RPMI7951 (cell line): ENCODE data around the gene GRM2. TPM values are rescaled to one million over a fixed set of nuclear protein-coding genes. Genes with fewer than 3 reads are reported as not detected.

ENCODE experiments used
- DNase-seq: peaks from one replicate; pipeline ENCODE4 v3.0.0-alpha.2; 2012; ENCODE audit warnings: low read depth
- total RNA-seq: library from RNA; depleted of rRNA; stranded (reverse); fragments of >200 nt; shearing (Covaris generic); gene quantifications from 2 replicates; pipeline ENCODE4 v1.2.3, GENCODE V29; 2014

Gene GRM2
- total RNA-seq, 1 experiment from 2014 or later: 0.12 TPM

DNA sequence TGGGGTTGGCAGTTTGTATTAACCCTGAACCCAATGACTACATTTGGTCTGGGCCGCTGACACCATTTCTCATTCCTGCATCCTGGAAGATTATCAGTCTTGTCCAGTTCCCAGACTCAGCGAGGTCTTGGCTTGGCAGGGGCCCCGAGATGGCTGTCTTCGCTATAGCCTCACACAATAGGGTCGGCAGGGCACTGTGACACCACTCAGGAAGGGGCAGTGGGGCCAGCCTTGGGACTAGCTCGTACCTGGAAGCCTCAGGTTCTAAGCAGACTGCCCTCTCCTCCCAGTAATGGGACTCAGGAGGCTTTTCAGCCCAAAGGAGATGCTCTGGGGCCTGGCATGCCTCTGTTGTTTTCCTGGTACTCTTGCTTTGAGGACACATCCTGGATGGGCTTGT is 26.7 kb upstream of the GRM2 start:
- no peak for DNase-seq

DNA sequence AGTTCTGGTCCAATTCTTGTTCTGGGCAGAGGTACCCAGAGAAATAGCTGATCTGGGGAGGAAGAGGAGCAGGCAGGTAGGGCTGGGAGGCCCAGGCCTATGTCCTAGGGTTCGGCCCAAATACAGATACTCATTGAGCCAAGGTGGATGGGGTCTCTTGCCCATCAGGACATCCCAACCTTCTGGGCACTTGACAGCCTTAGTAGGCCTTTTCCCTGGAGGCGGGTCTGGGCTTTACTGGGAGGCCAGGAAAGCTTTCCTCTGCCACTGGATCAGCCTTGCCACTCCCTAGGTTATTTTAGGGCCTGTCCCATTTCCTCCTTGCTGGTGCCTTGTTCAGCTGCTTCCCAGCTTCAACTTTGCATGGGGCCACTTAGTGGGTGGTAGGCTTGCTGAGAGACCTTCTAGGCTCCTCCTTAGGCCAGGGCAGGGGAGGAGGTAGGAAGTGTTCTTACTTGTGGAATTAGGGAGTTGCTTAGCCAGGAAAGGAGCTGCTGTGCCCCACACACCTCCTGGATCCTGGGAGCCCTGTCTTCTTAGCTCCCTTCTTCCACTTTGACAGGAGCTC is 26.1 kb upstream of the GRM2 start:
- no peak for DNase-seq

DNA sequence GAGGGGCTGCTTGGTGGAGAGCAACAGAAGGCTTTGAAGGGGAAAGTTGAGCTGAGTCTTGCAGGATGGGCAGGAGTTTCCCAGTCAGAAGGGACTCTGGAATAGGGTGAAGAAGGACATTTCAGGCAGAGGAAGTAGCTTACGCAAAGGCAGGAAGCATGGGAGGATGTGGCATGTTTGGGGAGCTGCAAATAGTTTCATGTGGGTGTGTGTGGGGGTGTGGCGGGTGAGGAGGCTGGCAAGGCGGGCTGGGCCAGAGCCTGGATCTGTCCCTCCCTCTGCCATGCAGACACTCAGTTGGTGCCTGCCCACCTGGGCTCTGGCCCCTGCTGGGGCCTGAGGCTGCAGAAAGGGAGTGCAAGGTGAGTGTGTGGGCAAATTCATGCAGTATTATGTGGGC is 25.4 kb upstream of the GRM2 start:
- peak; percentile 47 for DNase-seq

DNA sequence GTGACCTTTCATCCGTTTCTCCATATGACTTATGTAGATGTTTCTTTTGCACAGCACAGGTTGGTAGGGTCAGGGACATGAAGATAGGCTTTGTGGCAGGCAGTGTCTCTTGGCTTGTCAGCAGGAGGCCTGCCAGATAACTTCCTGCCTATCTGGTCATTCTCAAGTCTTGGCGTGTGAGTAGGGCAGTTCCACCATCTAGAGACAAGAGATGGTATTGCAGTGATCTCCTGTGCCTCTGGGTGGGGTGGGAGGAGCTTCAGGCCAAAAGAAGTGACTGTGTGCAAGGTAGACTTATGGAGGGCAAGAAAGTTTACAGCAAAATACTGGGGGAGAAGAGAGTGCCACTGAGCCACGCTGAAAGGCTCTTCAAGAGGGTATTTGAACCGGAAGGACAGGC is 24.8 kb upstream of the GRM2 start:
- peak; percentile 87 for DNase-seq

DNA sequence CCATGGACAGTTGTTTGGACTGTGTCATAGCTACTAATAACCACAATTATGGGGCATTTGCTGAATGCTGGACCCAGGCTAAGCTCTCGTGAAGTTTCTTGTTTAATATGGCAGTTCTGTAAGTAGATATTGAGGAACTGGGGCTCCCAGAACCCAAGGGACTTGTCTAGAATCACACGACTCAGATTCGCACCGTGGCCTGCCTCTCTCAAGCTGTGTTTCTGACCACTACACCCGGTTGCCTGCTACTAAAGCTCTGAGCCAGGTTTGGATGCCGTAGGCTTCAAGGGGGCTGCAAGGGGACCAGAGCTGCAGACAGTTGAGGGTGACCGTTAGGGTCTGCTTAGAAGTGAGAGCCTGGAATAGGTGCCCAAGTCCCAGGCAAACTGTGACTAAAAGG is 24.3 kb upstream of the GRM2 start:
- no peak for DNase-seq

DNA sequence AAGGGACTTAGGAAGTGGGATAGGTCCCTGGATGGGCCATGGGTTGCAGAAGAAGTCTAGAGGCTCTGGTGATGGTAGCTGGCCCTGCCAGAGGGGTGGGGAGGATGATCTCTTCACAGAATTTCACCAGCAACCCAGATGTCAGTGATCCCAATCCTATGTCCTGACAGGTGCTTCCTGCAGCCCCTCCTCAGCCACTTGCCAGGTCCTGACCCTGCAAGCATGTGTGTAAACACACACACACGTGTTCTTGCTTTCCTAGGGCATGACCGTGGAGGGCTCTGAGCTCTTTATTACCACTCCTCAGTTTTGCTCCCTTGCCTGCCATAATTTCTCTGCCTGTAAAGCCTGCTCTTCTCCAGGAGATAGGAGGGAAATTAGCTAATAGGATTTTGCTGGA is 23.3 kb upstream of the GRM2 start:
- DNase-seq: no peak

DNA sequence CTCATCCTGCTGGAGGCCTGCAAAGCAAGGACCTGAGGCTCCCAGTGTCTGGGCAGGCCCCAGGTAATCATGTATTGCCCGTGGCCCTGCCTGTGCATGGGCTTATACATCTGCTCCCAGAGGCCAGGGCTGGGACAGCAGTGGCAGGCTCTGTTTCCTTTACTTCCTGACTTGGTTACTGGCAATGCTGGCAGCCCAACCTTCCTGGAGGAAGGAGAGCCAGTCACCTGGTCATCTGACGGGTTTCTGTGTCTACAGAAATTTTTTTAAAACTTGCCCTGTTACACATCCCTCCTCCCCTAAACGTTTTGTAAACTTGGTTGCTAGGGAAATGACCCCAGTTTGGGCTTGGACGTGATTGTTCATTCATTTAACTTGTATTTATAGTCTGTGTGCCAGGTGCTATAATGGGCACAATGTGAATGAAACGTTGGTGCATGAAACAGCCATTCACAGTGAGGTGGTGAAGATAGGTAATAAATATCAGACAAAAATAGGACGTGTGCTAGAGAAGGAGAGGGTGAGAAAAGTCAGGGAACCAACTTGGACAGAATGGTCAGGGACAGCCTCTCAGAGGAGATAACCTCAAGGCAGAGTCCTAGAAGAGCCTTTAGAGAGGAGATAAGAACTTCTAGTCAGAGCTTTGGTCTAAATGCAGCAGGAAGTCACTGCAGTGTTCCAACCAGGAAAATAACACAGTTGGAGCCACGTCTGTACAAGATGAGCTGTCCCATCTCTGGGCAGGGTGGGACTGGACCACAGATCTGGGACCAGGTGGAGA is 21.7 kb upstream of the GRM2 start:
- DNase-seq: peak; percentile 13

DNA sequence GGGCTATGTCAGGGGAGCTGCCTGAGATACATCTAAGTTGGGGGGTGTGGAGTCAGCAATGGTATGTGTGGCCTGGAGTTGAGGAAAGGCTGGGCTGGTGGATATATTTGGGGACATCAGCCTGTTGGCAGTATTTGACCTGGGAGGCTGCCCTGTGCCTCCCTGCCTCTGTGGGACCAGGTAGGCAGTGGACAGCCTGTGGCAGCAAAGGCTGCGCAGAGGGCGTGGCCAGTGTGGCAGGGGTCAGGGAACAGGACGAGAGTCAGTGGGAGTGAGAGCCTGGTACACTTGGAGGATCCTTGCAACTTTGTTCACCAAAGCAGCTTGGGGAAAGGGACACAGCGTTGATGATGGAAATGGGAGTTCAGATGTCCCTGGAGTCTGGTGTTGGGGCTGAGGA is 20.8 kb upstream of the GRM2 start:
- no peak for DNase-seq

DNA sequence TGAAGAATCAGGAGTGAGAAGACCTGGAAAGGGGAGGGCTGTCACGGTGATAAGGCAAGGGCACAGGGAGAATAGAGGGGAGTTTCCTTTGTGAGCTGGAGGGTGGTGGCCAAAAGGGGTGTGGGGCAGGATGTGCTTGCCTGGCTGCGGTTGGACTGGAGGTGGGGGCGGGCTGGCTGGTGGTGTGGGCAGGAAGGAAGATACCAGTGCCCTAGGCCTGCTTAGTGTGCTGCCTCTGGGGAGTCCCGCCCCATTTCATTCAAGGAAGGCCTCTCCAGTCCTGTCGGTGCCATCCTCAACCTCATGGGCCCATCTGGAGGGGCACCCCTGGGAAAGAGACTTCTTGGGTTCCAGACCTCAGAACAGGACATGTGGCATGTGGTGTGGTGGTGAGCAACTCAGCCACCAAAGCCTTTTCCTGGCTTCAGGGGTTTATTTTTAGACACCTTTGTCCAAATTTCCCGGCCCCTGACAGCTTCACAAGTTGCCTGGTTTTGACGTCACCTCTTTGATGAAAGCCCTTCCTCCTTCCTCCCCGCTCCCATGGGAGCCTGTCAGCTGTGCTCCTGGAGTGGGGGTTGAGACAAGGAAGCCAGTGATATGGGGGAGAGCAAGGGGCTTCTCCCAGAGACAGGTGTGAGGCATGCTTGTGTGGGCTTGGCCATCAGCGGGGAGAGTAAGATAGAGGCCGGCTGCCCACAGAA is 20.2 kb upstream of the GRM2 start:
- DNase-seq: peak; percentile 95

DNA sequence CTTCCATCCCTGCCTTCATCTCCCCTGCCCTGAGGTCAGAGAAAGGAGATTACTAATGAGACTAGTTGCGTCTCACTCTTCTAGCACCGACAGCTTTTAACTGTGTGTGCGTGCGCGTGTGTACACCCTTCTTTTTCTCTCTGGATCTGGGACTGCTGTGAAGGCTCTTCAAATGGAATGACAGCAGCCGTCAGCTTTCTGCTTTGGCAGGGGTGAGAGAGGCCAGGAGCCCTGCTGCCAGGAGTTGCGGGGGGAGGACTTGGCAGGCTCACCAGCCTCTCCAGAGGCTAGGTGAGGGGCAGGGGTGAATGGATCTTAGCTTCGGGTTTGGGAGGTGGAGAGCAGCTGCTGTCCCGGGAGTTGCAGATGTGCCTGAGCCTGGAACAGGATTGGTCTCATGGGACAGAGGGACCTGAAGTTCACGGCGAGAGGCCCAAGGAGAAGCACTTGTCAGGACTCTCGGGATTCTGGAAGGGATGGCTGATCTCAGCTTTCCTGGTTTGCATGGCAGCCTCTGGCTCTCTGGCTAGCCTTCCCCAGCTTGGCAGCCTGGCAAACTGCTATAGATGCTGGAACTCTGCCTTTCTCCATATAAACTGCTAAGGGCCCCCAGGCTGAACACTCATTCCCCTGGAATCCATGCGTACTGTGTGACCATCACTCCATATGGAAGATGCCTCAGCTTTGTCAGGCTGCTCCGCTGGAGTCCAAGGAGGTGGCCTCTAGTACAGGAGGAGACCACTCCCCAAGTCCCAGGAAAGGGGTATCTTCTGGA is 19.2 kb upstream of the GRM2 start:
- DNase-seq: peak; percentile 96

DNA sequence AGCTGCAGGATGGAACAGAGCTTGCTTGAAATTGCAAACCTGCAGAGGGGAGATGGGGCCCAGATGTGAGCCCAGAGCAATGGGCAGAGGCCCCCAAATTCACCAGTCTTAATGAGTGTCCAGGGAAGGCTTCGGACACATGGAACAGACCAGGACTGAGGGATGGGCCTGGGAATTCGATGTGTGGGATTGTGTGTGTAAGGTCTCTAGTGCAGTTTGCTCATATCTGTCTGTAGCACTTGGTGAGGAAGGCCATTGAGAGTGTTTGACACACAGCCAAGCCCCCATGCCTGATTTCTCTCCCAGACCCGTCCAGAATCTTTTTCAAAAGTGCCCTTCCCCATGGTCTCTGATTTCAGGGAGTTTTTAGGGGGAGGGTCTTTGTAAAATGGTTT is 18.7 kb upstream of the GRM2 start:
- DNase-seq: no peak

DNA sequence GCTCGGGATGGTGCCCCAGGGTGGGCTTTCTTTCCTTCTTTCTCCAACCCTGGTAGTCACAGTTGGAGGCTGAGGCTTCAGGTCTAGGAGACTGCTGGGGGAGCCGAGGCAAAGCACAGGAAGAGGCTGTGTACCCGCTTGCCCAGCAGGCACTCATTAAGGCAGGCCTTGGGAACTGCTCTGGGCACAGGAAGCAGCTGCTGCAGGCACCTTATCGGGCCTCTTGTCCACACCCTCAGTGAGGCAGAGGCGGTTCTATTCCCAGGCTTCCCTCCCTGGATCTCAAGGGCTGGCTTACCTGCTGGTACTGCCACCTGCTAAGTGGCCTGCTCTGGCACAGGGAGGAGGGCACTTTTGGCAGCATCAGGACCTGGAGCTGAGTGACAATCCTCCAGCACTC is 15.8 kb upstream of the GRM2 start:
- no peak for DNase-seq

DNA sequence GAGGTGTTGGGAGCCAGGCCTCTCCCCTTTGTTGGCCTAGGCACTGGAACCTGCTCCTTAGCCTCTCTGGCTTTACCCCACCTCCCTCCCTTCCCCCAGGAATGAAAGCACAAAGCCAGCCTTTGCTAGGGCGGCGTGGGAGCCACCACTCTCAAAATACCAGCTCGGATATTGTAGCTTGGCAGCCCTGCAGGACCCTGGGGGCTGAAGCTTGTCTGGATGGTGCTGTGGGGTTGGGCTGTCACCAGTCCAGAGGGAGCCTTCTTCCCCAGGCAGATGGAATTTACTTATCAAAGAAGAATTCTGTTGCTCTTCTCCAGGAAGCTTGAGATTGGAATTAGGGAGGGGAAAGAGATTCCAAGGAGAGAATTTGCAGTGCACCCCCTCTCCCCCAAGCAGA is 14.9 kb upstream of the GRM2 start:
- DNase-seq: no peak

DNA sequence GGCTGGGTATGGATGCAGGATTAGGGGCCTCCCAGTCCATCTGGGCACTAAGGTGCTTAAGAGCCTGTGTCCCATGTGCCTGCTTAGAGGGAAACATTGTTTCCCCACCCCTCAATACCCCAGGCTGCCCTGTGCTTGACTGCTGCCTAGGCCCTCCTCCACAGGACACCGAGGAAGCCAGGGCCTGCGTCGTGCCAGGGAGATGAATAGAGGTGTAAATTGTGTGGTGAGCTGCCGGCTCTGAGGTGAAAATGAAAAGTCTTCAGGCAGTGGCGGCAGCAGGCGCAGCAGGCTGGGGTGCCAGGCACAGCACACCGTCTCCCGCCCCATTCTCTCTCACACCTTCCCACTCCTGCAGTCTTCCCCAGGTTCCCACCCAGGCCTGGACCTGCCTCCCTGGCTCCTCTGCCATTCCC is 13.9 kb upstream of the GRM2 start:
- DNase-seq: no peak

DNA sequence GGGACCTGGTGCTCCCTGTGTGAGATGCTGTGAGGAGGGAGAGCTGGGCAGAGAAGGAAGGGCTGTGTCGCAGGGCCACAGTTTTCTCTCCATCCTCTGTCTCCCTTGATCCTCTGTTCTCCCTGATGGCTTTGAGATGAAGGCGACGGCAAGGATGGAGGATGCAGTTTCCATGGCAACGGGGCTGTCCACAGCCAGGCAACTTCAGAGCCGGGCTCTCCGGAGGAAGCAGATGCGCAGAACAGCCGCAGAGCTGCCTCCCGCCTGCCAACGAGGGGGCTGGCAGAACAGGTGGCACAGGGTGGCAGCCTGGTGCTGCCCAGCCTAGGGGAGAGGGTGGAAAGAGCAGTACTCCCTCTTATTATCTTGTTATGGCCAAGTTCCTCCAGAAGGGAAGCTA is 9.9 kb upstream of the GRM2 start:
- DNase-seq: no peak

DNA sequence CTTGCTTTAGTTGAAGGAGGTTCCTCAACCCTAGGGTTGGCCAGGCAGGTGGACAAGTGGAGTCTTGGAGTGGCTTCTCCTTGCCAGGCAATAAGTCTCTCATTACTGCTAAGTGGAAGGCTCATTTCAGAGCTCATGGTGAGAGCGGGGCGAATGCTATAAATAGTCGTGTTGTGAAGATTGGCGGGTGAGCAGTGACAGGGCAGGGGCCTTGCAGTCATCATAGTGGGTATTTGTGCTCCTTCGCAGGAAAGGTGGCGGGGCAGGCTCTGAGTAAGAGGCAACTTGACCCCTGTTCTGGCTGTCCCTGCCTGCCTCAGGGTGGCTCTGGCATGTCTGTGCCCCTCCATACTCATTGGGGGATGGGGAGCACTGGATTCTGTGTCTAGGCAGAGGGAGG is 8.7 kb upstream of the GRM2 start:
- DNase-seq: no peak

DNA sequence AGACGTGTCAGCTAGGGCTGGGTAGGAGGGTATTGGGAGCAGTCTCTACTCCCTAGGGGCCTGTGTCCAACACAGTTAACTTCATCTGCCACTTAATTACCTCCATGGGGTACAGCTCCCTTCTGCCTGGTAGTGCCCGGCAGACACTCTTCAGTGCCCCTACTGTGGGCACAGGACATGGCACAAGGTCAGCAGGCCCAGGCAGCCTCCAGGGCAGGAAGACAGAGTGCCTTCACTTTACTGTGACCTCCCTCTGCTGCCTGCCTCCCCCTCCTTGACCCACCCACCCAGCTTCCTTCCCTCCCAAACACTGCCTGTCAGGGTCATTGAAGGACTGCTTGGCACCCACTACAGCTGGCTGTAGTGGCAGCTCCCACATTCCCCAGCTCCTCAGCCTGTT is 6.5 kb upstream of the GRM2 start:
- DNase-seq: no peak

DNA sequence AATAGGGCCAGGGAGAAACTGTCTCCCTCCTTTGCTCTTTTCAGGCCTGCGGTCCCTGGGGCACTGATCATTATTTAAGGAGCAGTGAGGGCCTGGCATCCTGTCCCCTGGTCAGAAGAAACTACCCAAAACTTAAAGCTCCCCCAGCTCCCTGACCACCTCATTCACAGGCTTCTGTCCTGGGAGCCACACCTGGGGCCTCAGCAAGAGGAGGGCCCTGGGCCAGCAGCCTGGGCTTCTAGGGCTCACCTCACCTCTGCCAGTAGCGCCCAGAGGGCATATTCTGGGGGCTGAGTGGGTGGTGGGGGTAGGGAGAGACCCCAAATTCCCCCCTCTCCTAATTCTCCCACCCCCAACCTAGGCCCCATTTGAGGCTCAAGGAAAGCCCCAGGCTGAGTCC is 4.7 kb upstream of the GRM2 start:
- DNase-seq: no peak

DNA sequence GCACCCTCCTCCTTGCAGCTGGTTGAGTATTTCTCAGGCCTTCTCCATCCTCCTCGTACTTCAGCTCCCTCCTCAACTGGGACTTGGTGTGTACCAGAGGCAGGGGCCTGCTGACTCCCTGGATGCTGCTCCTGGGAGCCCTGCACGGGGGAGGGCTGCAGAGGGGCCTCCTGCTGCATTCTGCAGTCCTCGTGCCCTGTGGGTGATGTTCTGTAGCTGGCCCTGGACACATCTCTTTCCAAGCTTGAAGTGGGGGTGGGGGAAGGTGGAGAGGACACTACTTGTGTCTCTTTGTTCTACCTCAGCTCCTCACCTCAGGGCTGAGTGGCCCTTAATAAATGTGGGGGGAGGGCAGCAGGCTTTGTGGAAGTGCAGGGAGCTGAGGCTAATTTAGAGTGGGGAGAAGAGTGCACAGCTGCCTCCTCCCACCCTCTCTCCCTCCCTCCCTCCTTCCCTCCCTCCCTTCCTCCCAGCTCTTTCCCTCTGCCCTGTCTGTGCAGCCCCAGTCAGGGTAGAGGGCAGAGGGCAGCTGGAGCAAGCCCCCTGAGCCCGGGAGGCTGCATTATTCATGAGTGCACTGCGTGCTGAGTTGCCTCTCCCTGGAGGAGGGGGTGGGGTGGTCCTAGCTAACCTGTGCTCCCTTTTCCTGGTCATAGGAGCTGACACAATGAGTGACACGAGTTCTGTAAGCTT is 3.7 kb upstream of the GRM2 start:
- no peak for DNase-seq

DNA sequence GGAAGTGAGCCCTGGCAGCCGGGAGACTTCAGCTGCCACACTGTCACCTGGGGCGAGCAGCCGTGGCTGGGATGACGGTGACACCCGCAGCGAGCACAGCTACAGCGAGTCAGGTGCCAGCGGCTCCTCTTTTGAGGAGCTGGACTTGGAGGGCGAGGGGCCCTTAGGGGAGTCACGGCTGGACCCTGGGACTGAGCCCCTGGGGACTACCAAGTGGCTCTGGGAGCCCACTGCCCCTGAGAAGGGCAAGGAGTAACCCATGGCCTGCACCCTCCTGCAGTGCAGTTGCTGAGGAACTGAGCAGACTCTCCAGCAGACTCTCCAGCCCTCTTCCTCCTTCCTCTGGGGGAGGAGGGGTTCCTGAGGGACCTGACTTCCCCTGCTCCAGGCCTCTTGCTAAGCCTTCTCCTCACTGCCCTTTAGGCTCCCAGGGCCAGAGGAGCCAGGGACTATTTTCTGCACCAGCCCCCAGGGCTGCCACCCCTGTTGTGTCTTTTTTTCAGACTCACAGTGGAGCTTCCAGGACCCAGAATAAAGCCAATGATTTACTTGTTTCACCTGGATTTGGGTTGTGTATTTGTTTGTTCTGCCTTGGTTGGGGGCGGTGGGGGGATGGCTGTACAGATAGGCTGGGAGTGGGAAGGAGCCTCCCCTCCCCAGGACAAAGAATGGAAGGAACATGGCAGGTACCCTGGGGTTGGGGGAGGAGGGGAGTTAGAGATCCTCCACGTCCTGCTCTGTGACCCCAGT is 2.9 kb upstream of the GRM2 start:
- no peak for DNase-seq

DNA sequence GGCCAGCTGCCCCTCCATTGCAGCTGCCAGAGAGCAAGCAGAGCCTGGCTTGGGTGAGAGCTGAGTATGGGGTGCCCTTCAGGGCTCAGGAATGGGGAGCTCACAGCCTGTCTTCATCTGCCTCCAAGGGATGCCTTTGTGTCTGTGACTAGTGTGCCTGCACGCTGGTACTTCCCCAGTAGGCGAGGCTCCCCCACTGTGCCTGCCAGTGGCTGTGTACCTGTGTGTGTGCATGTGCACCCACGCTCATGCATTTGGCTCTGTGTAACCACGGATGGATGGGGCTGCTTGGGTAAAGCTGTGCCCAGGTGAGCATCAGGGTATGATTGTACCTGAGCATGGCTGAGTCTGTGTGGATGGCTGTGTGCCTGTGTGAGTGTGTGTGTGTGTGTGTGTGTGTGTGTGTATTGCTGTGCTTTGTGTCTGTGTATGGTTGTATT is 2.3 kb upstream of the GRM2 start:
- no peak for DNase-seq
